NCI-H2107 treated with DMSO at 0.1 percent for 48 hours (cell line): ENCODE data around the gene BCL2L13.

Experiments used
- DNase-seq: peaks from one replicate; lab custom pipeline; 2025; ENCODE audit not compliant: unreplicated experiment; lab: John Stamatoyannopoulos, UW

Gene BCL2L13

DNA sequence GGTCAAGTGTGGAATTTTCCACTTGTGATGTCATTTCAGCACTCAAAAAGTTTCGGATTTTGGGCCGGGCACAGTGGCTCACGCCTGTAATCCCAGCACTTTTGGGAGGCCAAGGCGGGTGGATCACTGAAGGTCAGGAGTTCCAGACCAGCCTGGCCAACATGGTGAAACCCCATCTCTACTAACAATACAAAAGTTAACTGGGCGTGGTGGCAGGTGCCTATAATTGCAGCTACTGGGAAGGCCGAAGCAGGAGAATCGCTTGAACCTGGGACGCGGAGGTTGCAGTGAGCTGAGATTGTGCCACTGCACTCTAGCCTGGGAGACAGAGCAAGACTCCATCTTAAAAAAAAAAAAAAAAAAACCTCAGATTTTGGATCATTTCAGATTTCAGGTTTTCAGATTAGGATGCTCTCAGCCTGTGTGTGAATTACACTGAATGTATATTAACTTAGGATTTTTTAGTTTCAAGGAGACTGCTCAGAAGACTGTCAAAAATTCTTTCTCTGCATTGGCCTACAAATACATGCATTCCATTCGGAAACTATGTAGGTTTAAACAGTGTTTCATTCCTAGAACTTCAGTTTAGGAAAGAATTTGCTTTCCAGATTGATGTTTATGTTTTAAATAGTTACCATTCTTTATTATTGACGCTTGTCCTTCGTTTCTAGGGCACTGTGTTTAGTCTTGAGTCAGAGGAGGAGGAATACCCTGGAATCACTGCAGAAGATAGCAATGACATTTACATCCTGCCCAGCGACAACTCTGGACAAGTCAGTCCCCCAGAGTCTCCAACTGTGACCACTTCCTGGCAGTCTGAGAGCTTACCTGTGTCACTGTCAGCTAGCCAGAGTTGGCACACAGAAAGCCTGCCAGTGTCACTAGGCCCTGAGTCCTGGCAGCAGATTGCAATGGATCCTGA lies 87.7 kb downstream of the BCL2L13 start:
- DNase-seq: no peak

GRCh38 chr22:17726928-17727897 lies 88.7 kb downstream of the BCL2L13 start:
- no peak for DNase-seq

DNA sequence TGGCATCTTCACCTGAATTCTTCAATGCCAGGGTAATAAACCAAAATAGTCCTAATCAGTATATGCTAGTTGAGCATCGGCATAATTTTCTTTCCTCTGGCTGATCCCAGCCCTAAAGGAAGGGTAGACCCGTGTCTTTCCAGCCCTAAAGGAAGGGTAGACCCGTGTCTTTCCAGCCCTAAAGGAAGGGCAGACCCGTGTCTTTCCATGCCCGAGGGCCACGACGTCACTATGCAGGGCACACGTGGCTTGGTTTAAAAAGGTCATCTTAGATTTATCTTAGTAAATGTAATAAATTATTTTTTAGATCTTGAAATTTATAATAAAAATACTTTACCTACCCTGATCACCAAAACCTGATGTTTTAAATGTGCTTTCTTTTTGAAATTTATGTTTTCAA lies 90.2 kb downstream of the BCL2L13 start:
- DNase-seq: no peak

GRCh38 chr22:17729561-17729960 lies 91.0 kb downstream of the BCL2L13 start:
- DNase-seq: no peak

DNA sequence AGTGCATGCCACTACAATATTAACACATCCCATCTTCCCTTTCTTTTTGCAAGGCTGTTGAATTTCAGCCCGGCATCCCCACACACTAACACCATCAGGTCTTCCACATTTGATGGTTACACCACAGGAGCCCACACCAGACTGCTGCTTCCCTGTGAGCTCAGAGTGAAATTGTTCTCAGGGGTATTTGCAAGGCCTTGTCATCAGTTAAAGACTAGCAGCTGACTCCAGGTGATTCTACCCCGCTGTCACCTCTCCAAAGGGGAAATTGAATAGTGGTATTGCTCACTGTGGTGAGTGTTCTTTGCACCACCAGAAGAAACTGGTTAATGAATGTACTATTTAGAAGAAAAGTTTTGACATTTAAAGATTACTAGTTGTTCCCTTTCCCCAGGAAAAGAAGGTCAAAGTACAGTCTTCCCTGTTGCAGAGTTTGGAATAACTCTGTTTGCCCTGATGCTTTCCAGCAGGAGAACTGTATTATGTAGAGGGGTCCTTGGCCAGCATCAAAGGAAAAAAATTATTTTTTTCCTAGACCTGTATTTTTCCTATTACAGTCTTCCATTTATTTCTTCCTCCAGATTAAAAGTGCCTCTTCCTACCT lies 93.8 kb downstream of the BCL2L13 start:
- DNase-seq: no peak

- no peak for DNase-seq
Observed at GRCh38 chr22:17733466-17733865, 94.9 kb downstream of the BCL2L13 start.

DNA sequence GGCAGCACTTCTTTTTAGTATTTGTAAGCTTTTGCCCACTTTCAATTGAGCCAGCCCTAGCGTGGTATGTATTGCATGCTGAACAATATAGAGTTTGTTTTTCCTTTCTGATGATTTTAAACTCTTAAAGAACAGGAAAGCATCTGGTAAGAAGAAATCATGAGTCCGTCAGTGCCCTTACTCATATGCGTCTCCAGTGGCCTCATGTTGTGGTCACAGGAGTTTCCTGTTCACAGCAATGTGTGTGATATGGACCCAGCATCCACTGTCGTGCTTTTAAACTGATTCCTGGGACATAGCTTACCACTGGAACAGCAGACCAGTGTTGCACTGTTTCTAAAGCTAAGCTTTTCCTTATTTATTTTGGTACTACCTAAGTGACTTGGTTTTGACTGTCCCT lies 95.6 kb downstream of the BCL2L13 start:
- DNase-seq: no peak

DNA sequence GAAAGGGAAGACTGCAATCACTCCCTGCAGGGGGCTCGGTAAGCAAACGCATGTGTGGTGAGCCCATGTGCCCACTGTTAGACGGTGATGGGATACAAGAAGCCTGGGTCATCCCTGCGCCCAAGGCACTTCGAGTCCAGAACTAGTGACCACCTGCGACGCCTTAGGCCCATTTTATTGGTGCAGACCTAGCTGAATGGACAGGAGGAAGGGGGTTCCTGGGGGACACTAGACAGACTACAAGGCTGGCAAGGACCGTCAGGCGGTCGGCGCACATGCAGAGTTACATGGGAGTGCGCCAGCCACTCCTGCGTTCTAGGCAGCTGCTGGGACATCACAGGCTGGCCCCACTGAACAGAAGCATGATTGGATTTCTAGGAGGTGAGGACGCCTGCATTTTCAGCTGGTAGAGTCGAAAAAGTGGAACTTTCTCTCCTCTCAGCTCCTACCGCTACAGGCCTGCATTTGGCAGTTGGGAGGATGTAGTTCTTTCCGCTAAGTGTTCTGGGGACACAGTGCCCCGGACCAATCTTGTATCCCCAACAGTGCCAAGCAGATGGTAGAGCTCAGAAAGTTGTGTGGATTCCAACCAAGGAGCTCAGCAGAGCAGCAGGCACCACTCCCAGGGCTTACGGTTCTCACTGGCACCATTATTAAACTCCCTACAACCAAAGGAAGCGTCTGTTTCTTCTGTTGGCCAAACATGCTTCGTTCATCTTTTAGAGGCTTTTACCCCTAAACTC lies 100.0 kb downstream of the BCL2L13 start:
- DNase-seq: no peak

GRCh38 chr22:17739196-17739975 lies 100.8 kb downstream of the BCL2L13 start:
- no peak for DNase-seq

DNA sequence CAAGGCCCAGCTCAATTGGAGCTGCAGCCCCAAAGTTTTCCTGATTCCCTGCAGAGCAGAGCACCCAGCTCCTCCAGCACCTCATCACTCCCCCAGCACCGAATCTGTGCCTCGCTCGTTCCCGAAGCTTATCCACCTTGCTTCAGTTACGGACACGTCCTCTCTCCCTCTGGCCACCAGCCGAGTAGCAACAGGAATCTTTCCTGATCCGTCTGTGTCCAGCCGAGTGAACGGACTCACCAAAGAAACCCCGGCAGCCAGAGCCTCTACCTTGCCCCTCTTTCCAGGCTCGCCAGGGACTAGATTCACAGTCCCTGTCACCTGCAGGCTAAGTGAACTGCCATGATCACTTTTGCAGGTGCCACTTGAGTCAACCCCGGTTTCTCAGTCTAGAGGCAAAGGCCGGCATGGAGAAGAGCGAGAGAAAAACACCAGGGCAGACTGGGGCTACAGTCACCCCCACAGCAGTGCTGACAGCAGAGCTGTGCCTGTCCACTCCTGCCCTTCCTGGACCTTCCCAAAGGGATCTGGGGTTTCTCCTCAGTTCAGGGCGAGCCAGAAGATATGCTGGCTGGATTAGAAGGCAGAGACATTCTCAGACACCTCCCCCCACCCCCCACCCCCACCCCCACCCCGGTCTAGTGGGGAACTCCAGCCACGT lies 103.4 kb downstream of the BCL2L13 start:
- no peak for DNase-seq

GRCh38 chr22:17742527-17742902 lies 104.0 kb downstream of the BCL2L13 start:
- peak; percentile 4 for DNase-seq

- DNase-seq: no peak
Observed at GRCh38 chr22:17743661-17744411, 105.3 kb downstream of the BCL2L13 start.

- DNase-seq: no peak
Observed at GRCh38 chr22:17744430-17744829, 105.9 kb downstream of the BCL2L13 start.

- no peak for DNase-seq
Observed at GRCh38 chr22:17746916-17747315, 108.4 kb downstream of the BCL2L13 start.

GRCh38 chr22:17748555-17749353 lies 110.2 kb downstream of the BCL2L13 start:
- DNase-seq: no peak

- DNase-seq: no peak
Observed at GRCh38 chr22:17749605-17750395, 111.2 kb downstream of the BCL2L13 start.

DNA sequence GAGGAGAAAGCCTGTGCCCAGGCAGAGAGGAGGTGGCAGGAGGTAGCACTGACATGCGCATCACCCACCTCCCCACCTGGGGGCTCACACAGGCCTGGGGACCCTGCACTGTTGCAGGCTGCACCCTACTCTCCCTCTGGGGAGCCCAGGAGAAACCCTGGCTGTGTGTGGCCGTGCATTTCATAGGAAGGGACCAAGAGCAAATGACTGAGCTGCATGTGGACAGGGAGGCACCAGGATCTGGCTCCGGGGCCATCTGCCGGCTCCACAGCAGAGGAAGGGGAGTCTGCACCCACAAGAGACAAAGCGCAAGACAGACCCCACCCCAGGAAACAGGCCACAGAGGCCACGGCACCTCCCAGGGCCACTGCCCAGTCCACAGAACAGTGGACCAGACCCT lies 113.0 kb downstream of the BCL2L13 start:
- no peak for DNase-seq
